ENCODE measurements around the gene NLGN1.

The NLGN1 gene

GRCh38 chr3:173750591-173750990 lies 353.0 kb downstream of the NLGN1 start:
- no peak for DNase-seq (ENCODE audit: low read depth)
- no peak for TF ChIP-seq CTCF (IDR thresholded peaks at IDR 0.05; ENCODE audit: control insufficient read depth, extremely low read depth, insufficient read depth)
- no peak overlapping the region for H3K4me3 ChIP-seq (ENCODE audit: low read depth, low read length)

GRCh38 chr3:173753593-173753992 lies 356.0 kb downstream of the NLGN1 start:
- DNase-seq (ENCODE audit: low read depth) = no peak
- TF ChIP-seq CTCF (IDR thresholded peaks at IDR 0.05; ENCODE audit: control insufficient read depth, extremely low read depth, insufficient read depth) = no peak
- H3K4me3 ChIP-seq (ENCODE audit: low read depth, low read length) = no peak overlapping the region

- no peak overlapping the region for H3K4me3 ChIP-seq (ENCODE audit: low read depth, low read length)
- no peak for TF ChIP-seq CTCF (IDR thresholded peaks at IDR 0.05; ENCODE audit: control insufficient read depth, extremely low read depth, insufficient read depth)
- DNase-seq (ENCODE audit: low read depth) = no peak
Measured at GRCh38 chr3:173755161-173755560, 357.6 kb downstream of the NLGN1 start.

GRCh38 chr3:173761161-173761560 lies 363.6 kb downstream of the NLGN1 start:
- H3K4me3 ChIP-seq (ENCODE audit: low read depth, low read length) = no peak overlapping the region
- no peak for DNase-seq (ENCODE audit: low read depth)
- no peak for TF ChIP-seq CTCF (IDR thresholded peaks at IDR 0.05; ENCODE audit: control insufficient read depth, extremely low read depth, insufficient read depth)

GRCh38 chr3:173762501-173762900 lies 365.0 kb downstream of the NLGN1 start:
- no peak for DNase-seq (ENCODE audit: low read depth)
- no peak for TF ChIP-seq CTCF (IDR thresholded peaks at IDR 0.05; ENCODE audit: control insufficient read depth, extremely low read depth, insufficient read depth)

GRCh38 chr3:173770011-173770410 lies 372.5 kb downstream of the NLGN1 start:
- no peak overlapping the region for H3K4me3 ChIP-seq (ENCODE audit: low read depth, low read length)
- DNase-seq (ENCODE audit: low read depth) = no peak

More at GRCh38 chr3:173762501-173762900, 365.0 kb downstream of the NLGN1 start:
- H3K4me3 ChIP-seq (ENCODE audit: low read depth, low read length) = no peak overlapping the region

More at GRCh38 chr3:173770011-173770410, 372.5 kb downstream of the NLGN1 start:
- TF ChIP-seq CTCF (IDR thresholded peaks at IDR 0.05; ENCODE audit: control insufficient read depth, extremely low read depth, insufficient read depth) = no peak
